H1 (cell line): ENCODE results near the gene PHACTR1. TPM values are rescaled to one million over a fixed set of nuclear protein-coding genes. Genes with fewer than 3 reads are reported as not detected.

ENCODE experiments used
- CTCF ChIA-PET: fragments of 300-600 bp; sonication (Branson Sonifier 250); formaldehyde crosslinking; loops from one replicate; lab custom pipeline; 2021; ENCODE audit not compliant: partially characterized antibody; lab: Charles Lee
- POLR2A ChIA-PET: fragments of 300-600 bp; sonication (Branson Sonifier 250); formaldehyde crosslinking; loops from one replicate; lab custom pipeline; 2021; ENCODE audit warnings: inconsistent platforms; ENCODE audit not compliant: partially characterized antibody; lab: Charles Lee
- DNase-seq, 2 experiments: peaks; one replicate each; pipeline versions ENCODE4 v3.0.0 to v3.0.0-alpha.2; 2010 to 2022; ENCODE audit warnings: low spot score in 2 of 2, low read depth in 1 of 2, mixed read lengths in 1 of 2
- FAIRE-seq: peaks from 2 replicates; lab custom pipeline; 2011; peaks lifted over from hg19 to GRCh38; lab: Jason Lieb, UNC
- H2AFZ ChIP-seq: 2 replicates; pipeline ENCODE4 v1.8.1; 2012; ENCODE audit warnings: low read length, inconsistent platforms
- H2AK5ac ChIP-seq: 2 replicates; pipeline ENCODE4 v1.6.1; 2013; ENCODE audit warnings: low read depth, low read length
- H2BK120ac ChIP-seq: replicated peaks from 2 replicates; pipeline ENCODE3; 2013; ENCODE audit warnings: low read depth, low read length, inconsistent platforms
- H2BK12ac ChIP-seq: 2 replicates; pipeline ENCODE4 v1.6.1; 2013; ENCODE audit warnings: low read depth, low read length
- H2BK15ac ChIP-seq: 2 replicates; pipeline ENCODE4 v1.6.1; 2013; ENCODE audit warnings: low read length
- H2BK20ac ChIP-seq: 2 replicates; pipeline ENCODE4 v1.6.1; 2013; ENCODE audit warnings: low read length
- H2BK5ac ChIP-seq: 2 replicates; pipeline ENCODE4 v1.6.1; 2013; ENCODE audit warnings: low read depth, low read length
- H3K14ac ChIP-seq: 2 replicates; pipeline ENCODE4 v1.6.1; 2013; ENCODE audit warnings: inconsistent platforms; ENCODE audit not compliant: insufficient read length
- H3K18ac ChIP-seq: 2 replicates; pipeline ENCODE4 v1.6.1; 2013; ENCODE audit warnings: low read length; ENCODE audit errors: extremely low read depth
- H3K23ac ChIP-seq: 2 replicates; pipeline ENCODE4 v1.6.1; 2013; ENCODE audit warnings: inconsistent platforms; ENCODE audit not compliant: insufficient read length
- H3K23me2 ChIP-seq: 2 replicates; pipeline ENCODE4 v1.6.1; 2013; ENCODE audit warnings: low read depth, low read length
- H3K27ac ChIP-seq: 2 replicates; pipeline ENCODE4 v1.6.1; 2011; ENCODE audit warnings: low read depth, low read length, inconsistent platforms
- H3K27me3 ChIP-seq, 4 experiments: replicated peaks in 1 of 4; 1 replicate in 1 of 4; 2 replicates in 3 of 4; pipeline versions ENCODE4 v1.6.1 to v1.8.1; 2011 to 2013; ENCODE audit warnings: low read length in 3 of 4, mild to moderate bottlenecking in 3 of 4, inconsistent platforms in 2 of 4, mixed read lengths in 2 of 4, moderate library complexity in 1 of 4; ENCODE audit not compliant: control insufficient read depth in 3 of 4, insufficient read depth in 3 of 4; ENCODE audit errors: extremely low read depth in 1 of 4
- H3K36me3 ChIP-seq, 4 experiments: 2 replicates each; pipeline versions ENCODE4 v1.6.1 to v1.8.1; 2011 to 2013; ENCODE audit warnings: mild to moderate bottlenecking in 4 of 4, low read length in 3 of 4, moderate library complexity in 2 of 4, control low read depth in 1 of 4, inconsistent platforms in 1 of 4; ENCODE audit not compliant: insufficient read depth in 4 of 4, control insufficient read depth in 2 of 4
- H3K4ac ChIP-seq: replicated peaks from 2 replicates; pipeline ENCODE3; 2013; ENCODE audit warnings: low read length, low read depth, mixed read lengths, inconsistent platforms; ENCODE audit not compliant: insufficient read length
- H3K4me1 ChIP-seq, 4 experiments: replicated peaks in 1 of 4; 1 replicate in 1 of 4; 2 replicates in 3 of 4; pipeline versions ENCODE4 v1.6.1 to v1.8.1; 2011 to 2013; ENCODE audit warnings: low read length in 3 of 4, inconsistent platforms in 2 of 4, mixed read lengths in 1 of 4; ENCODE audit not compliant: insufficient read depth in 4 of 4, control insufficient read depth in 3 of 4
- H3K4me2 ChIP-seq, 2 experiments: 2 replicates each; pipeline versions ENCODE4 v1.6.1 to v1.8.1; 2011 to 2013; ENCODE audit warnings: low read depth in 2 of 2, low read length in 2 of 2, control low read depth in 1 of 2, inconsistent platforms in 1 of 2, mild to moderate bottlenecking in 1 of 2; ENCODE audit not compliant: insufficient read depth in 1 of 2
- H3K4me3 ChIP-seq, 4 experiments: fragments of 200-600, 300-600 bp in 1 of 4; sonication (generic), shearing (Covaris generic), sonication (Bioruptor Twin) in 1 of 4; 2 replicates each; pipeline versions ENCODE4 v1.5.1 to v1.8.1; 2011 to 2016; ENCODE audit warnings: low read length in 4 of 4, low read depth in 3 of 4, control low read depth in 2 of 4, inconsistent platforms in 2 of 4, mild to moderate bottlenecking in 2 of 4, mixed read lengths in 1 of 4, moderate library complexity in 1 of 4; ENCODE audit not compliant: insufficient read depth in 2 of 4; ENCODE audit errors: extremely low read depth in 1 of 4
- H3K56ac ChIP-seq: replicated peaks from 2 replicates; pipeline ENCODE3; 2013; ENCODE audit warnings: low read depth, mild to moderate bottlenecking, mixed read lengths, low read length, inconsistent platforms; ENCODE audit not compliant: insufficient read length
- H3K79me1 ChIP-seq: 2 replicates; pipeline ENCODE4 v1.6.1; 2013; ENCODE audit warnings: low read depth, low read length, control low read depth
- H3K79me2 ChIP-seq, 2 experiments: 2 replicates each; pipeline versions ENCODE4 v1.6.1 to v1.8.1; 2012 to 2013; ENCODE audit warnings: low read length in 2 of 2, mild to moderate bottlenecking in 2 of 2, inconsistent platforms in 1 of 2; ENCODE audit not compliant: insufficient read depth in 2 of 2, control insufficient read depth in 1 of 2
- H3K9ac ChIP-seq, 4 experiments: replicated peaks in 1 of 4; 1 replicate in 1 of 4; 2 replicates in 3 of 4; pipeline versions ENCODE4 v1.6.1 to v1.8.1; 2011 to 2013; ENCODE audit warnings: low read depth in 3 of 4, low read length in 3 of 4, control low read depth in 2 of 4, mild to moderate bottlenecking in 2 of 4, moderate library complexity in 2 of 4, inconsistent platforms in 1 of 4; ENCODE audit errors: extremely low read depth in 1 of 4
- H3K9me3 ChIP-seq, 2 experiments: 2 replicates each; pipeline versions ENCODE4 v1.6.1 to v1.8.1; 2012 to 2013; ENCODE audit warnings: mild to moderate bottlenecking in 2 of 2, moderate library complexity in 2 of 2, control low read depth in 1 of 2, inconsistent platforms in 1 of 2, low read depth in 1 of 2, low read length in 1 of 2, mixed read lengths in 1 of 2; ENCODE audit not compliant: insufficient read depth in 2 of 2
- H4K20me1 ChIP-seq, 2 experiments: replicated peaks in 1 of 2; 2 replicates each; pipeline versions ENCODE3 to v1.8.1; 2011 to 2013; ENCODE audit warnings: inconsistent platforms in 2 of 2, low read length in 2 of 2, mild to moderate bottlenecking in 1 of 2; ENCODE audit not compliant: insufficient read depth in 2 of 2, control insufficient read depth in 1 of 2
- H4K5ac ChIP-seq: 2 replicates; pipeline ENCODE4 v1.6.1; 2013; ENCODE audit warnings: low read length, low read depth, mixed read lengths, inconsistent platforms; ENCODE audit not compliant: insufficient read length
- H4K8ac ChIP-seq: 2 replicates; pipeline ENCODE4 v1.8.0; 2013; ENCODE audit warnings: mild to moderate bottlenecking, moderate library complexity, low read length, inconsistent platforms; ENCODE audit not compliant: insufficient read depth; ENCODE audit errors: extremely low read depth
- H4K91ac ChIP-seq: replicated peaks from 2 replicates; pipeline ENCODE3; 2013; ENCODE audit warnings: low read length, mixed read lengths, inconsistent platforms; ENCODE audit not compliant: insufficient read length
- ATF3 ChIP-seq: IDR thresholded peaks from 2 replicates; pipeline ENCODE4 v1.6.1; 2011; ENCODE audit warnings: low read depth, mild to moderate bottlenecking, low read length; ENCODE audit not compliant: insufficient read depth
- BRCA1 ChIP-seq: IDR thresholded peaks from 2 replicates; pipeline ENCODE4 v1.6.1; 2012; ENCODE audit warnings: low read depth, low read length, improper control_type of control experiment
- CEBPB ChIP-seq: IDR thresholded peaks from 2 replicates; pipeline ENCODE4 v1.6.1; 2012; ENCODE audit warnings: low read depth, low read length
- CHD1 ChIP-seq: IDR thresholded peaks from 2 replicates; pipeline ENCODE4 v1.6.1; 2012; ENCODE audit warnings: low read depth, low read length, improper control_type of control experiment
- GTF2F1 ChIP-seq: IDR thresholded peaks from 2 replicates; pipeline ENCODE4 v1.6.1; 2012; ENCODE audit warnings: low read depth, low read length, improper control_type of control experiment, borderline replicate concordance
- POLR2AphosphoS5 ChIP-seq: IDR thresholded peaks from 2 replicates; pipeline ENCODE4 v1.6.1; 2011; ENCODE audit warnings: low read depth, low read length
- POU5F1 ChIP-seq: IDR thresholded peaks from 2 replicates; pipeline ENCODE4 v1.6.1; 2011; ENCODE audit warnings: low read depth, mild to moderate bottlenecking, low read length, moderate library complexity
- RNF2 ChIP-seq: fragments of 200-900, 300-1000 bp; sonication (generic); IDR thresholded peaks from 2 replicates; pipeline ENCODE4 v1.7.1; 2016; ENCODE audit warnings: borderline replicate concordance, low read depth, mild to moderate bottlenecking, antibody characterized with exemption, low read length; ENCODE audit not compliant: poor library complexity, severe bottlenecking; ENCODE audit errors: missing control alignments
- SIRT6 ChIP-seq: IDR thresholded peaks from one replicate; pipeline ENCODE4 v1.7.1; 2012; ENCODE audit warnings: low read length, inconsistent platforms
- SIX5 ChIP-seq: IDR thresholded peaks from 2 replicates; pipeline ENCODE4 v1.6.1; 2011; ENCODE audit warnings: mild to moderate bottlenecking, low read depth, low read length
- SP1 ChIP-seq: IDR thresholded peaks from 2 replicates; pipeline ENCODE4 v1.6.1; 2011; ENCODE audit warnings: low read depth, low read length
- TAF7 ChIP-seq: optimal IDR thresholded peaks from 2 replicates; pipeline ENCODE3; 2011; ENCODE audit warnings: low read depth, mild to moderate bottlenecking, inconsistent platforms, low read length, moderate library complexity, borderline replicate concordance
- TEAD4 ChIP-seq: IDR thresholded peaks from 2 replicates; pipeline ENCODE4 v1.6.1; 2012; ENCODE audit warnings: low read depth, low read length, inconsistent platforms, mixed read lengths
- WGBS, 2 experiments: shearing (Covaris generic) in 1 of 2; methylation state at CpG; one replicate each; pipeline versions ENCODE4 v1.1.6 to v1.1.7; 2013 to 2015; ENCODE audit warnings: low lambda C conversion rate in 2 of 2, mixed read lengths in 2 of 2, inconsistent platforms in 1 of 2, low coverage in 1 of 2, missing lambda C conversion rate in 1 of 2; ENCODE audit not compliant: insufficient replicate concordance in 2 of 2, insufficient coverage in 1 of 2, insufficient read length in 1 of 2; ENCODE audit errors: extremely low coverage in 1 of 2, missing lambda C conversion rate in 1 of 2; 5-methylcytosine and 5-hydroxymethylcytosine counted together
- polyA plus RNA-seq, 7 experiments: library from polyadenylated mRNA; depleted of rRNA in 3 of 7; stranded (reverse) in 5 of 7; unstranded in 2 of 7; fragments of >200 nt in 5 of 7; fragments of 200-250 nt in 2 of 7; gene quantifications; 1 replicate in 5 of 7; 2 replicates in 1 of 7; 4 replicates in 1 of 7; pipeline versions ENCODE4 v1.2.1 to v1.2.3, GENCODE V29; 2011 to 2013; ENCODE audit warnings: missing spikeins in 2 of 7, mixed read lengths in 2 of 7
- total RNA-seq: library from RNA; stranded (reverse); fragmentation: NEBNext Ultra II Directional; extraction: Animal tissue kit (Norgen Biotek cat#: 25700); gene quantifications from 2 replicates; pipeline ENCODE4 v1.2.1, GENCODE V29; 2021

Gene PHACTR1
- total and polyA plus RNA-seq, 2 of the 8 experiments (the other 6 are each of a cell fraction or from before 2014, with no cell fraction given), result 3.9 to 17.1 TPM

- Histone ChIP-seq H3K4ac (no peak overlapping the region), H3K9me3 (no peaks in the 10 kb centered on the region; a peak in 1 of 4 replicates), H3K23me2 (no peaks in the 10 kb centered on the region), H3K79me2 (no peaks in the 10 kb centered on the region), H2AK5ac (no peak overlapping the region), H4K91ac (no peak overlapping the region), H3K79me1 (no peaks in the 10 kb centered on the region), H2BK20ac (no peak overlapping the region), H3K14ac (no peak overlapping the region), H2BK5ac (no peak overlapping the region), H3K27me3 (no peaks in the 10 kb centered on the region), H3K23ac (no peak overlapping the region), H4K20me1 (no peaks in the 10 kb centered on the region), H2BK12ac (no peak overlapping the region), H4K5ac (no peak overlapping the region), H3K56ac (no peak overlapping the region), H3K27ac (no peak overlapping the region), H4K8ac (no peak overlapping the region), H2BK15ac (no peak overlapping the region), H3K18ac (no peak overlapping the region), H3K4me1 (no peaks in the 10 kb centered on the region), H3K4me3 (no peak overlapping the region), H2AFZ (no peak overlapping the region), H3K9ac (no peak overlapping the region), H2BK120ac (no peak overlapping the region), H3K4me2 (no peak overlapping the region), H3K36me3 (no peaks in the 10 kb centered on the region; a peak in 1 of 8 replicates)
- WGBS, 2 experiments, result 93% methylated on average over 3 of the region's 3 CpGs; no CpG with 5 or more reads in 1 of the 2 experiments
- DNase-seq (no peak), FAIRE-seq (no peak)
- TF ChIP-seq SIRT6, result no peak
- no peak for TF ChIP-seq SIX5
- no peak for TF ChIP-seq POLR2AphosphoS5
- TF ChIP-seq ATF3, result no peak
- no peak for TF ChIP-seq BRCA1
- no peak for TF ChIP-seq GTF2F1
- no peak for TF ChIP-seq CEBPB
- TF ChIP-seq TAF7, result no peak
- TF ChIP-seq SP1, result no peak
- no peak for TF ChIP-seq RNF2
- no peak for TF ChIP-seq CHD1
- no peak for TF ChIP-seq TEAD4
- no peak for TF ChIP-seq POU5F1
- ChIA-PET CTCF (interaction anchor here (0.7 to 1.2 kb wide), 2 partner anchors 8 to 26 kb away, joined by 3 read pairs; no protein-coding TSS in a partner anchor), POLR2A (interaction anchor here (1.4 kb wide), 1 partner anchor 16 kb away, joined by 3 read pairs; no protein-coding TSS in a partner anchor)
Measured at GRCh38 chr6:13094781-13095425, 378.3 kb downstream of the PHACTR1 start.
